Neuronal stem cell (in vitro differentiated cells): ENCODE measurements around the gene CLEC4C.

Source experiments
- DNase-seq: peaks from one replicate; pipeline ENCODE4 v3.0.0-alpha.2; 2013; ENCODE audit warnings: low spot score
- H2AFZ ChIP-seq: one replicate; pipeline ENCODE4 v1.6.1; 2013; ENCODE audit warnings: mild to moderate bottlenecking, low read length, inconsistent platforms
- H2AK5ac ChIP-seq: 2 replicates; pipeline ENCODE4 v1.6.1; 2013; ENCODE audit warnings: low read depth, mild to moderate bottlenecking, inconsistent platforms, low read length, moderate library complexity, mixed read lengths
- H2BK120ac ChIP-seq: 2 replicates; pipeline ENCODE4 v1.6.1; 2013; ENCODE audit warnings: low read depth, mild to moderate bottlenecking, inconsistent platforms, low read length, moderate library complexity, mixed read lengths
- H2BK12ac ChIP-seq: one replicate; pipeline ENCODE4 v1.6.1; 2013; ENCODE audit warnings: low read length, inconsistent platforms
- H2BK15ac ChIP-seq: 2 replicates; pipeline ENCODE4 v1.6.1; 2013; ENCODE audit warnings: mild to moderate bottlenecking, low read length, inconsistent platforms, mixed read lengths
- H2BK5ac ChIP-seq: one replicate; pipeline ENCODE4 v1.6.1; 2013; ENCODE audit warnings: inconsistent platforms, mild to moderate bottlenecking, low read length, moderate library complexity
- H3K14ac ChIP-seq: one replicate; pipeline ENCODE4 v1.6.1; 2013; ENCODE audit warnings: low read length, inconsistent platforms
- H3K18ac ChIP-seq: 2 replicates; pipeline ENCODE4 v1.6.1; 2013; ENCODE audit warnings: low read length, inconsistent platforms
- H3K23ac ChIP-seq: 2 replicates; pipeline ENCODE4 v1.6.1; 2013; ENCODE audit warnings: low read depth, mild to moderate bottlenecking, mixed read lengths, low read length, inconsistent platforms; ENCODE audit not compliant: poor library complexity
- H3K27ac ChIP-seq: replicated peaks from 3 replicates; pipeline ENCODE4 v1.5.1; 2013; ENCODE audit warnings: low read length, inconsistent platforms
- H3K27me3 ChIP-seq, 3 experiments: 2 replicates each; pipeline ENCODE4 v1.6.1; 2013; ENCODE audit warnings: low read length in 3 of 3, mild to moderate bottlenecking in 2 of 3, inconsistent platforms in 1 of 3, low read depth in 1 of 3, mixed read lengths in 1 of 3, moderate library complexity in 1 of 3; ENCODE audit not compliant: control insufficient read depth in 3 of 3, insufficient read depth in 3 of 3
- H3K36me3 ChIP-seq, 2 donors: replicated peaks in 1 of 2; 2 replicates each; pipeline ENCODE4 v1.6.1; 2013; ENCODE audit warnings: low read length in 2 of 2; ENCODE audit not compliant: control insufficient read depth in 2 of 2, insufficient read depth in 2 of 2
- H3K4ac ChIP-seq: 2 replicates; pipeline ENCODE4 v1.6.1; 2013; ENCODE audit warnings: inconsistent platforms, mild to moderate bottlenecking, low read length, moderate library complexity
- H3K4me1 ChIP-seq, 2 donors: 1 replicate in 1 of 2; 2 replicates in 1 of 2; pipeline ENCODE4 v1.6.1; 2013; ENCODE audit warnings: low read length in 2 of 2, low read depth in 1 of 2; ENCODE audit not compliant: control insufficient read depth in 2 of 2, insufficient read depth in 1 of 2
- H3K4me2 ChIP-seq: one replicate; pipeline ENCODE4 v1.6.1; 2013; ENCODE audit warnings: mild to moderate bottlenecking, low read length, inconsistent platforms; ENCODE audit not compliant: insufficient read depth, poor library complexity, severe bottlenecking
- H3K4me3 ChIP-seq, 2 donors: 2 replicates each; pipeline ENCODE4 v1.5.1; 2013; ENCODE audit warnings: low read length in 2 of 2, mild to moderate bottlenecking in 2 of 2, inconsistent platforms in 1 of 2, moderate library complexity in 1 of 2
- H3K79me1 ChIP-seq: one replicate; pipeline ENCODE4 v1.6.1; 2013; ENCODE audit warnings: low read depth, mild to moderate bottlenecking, inconsistent platforms, low read length, moderate library complexity
- H3K9ac ChIP-seq: one replicate; pipeline ENCODE4 v1.6.1; 2013; ENCODE audit warnings: mild to moderate bottlenecking, low read depth, low read length, inconsistent platforms; ENCODE audit not compliant: poor library complexity
- H3K9me3 ChIP-seq, 2 donors: replicated peaks in 1 of 2; 2 replicates each; pipeline versions ENCODE3 to v1.6.1; 2013; ENCODE audit warnings: low read length in 2 of 2, mild to moderate bottlenecking in 2 of 2, inconsistent platforms in 1 of 2, low read depth in 1 of 2, mixed read lengths in 1 of 2, moderate library complexity in 1 of 2; ENCODE audit not compliant: control insufficient read depth in 2 of 2, insufficient read depth in 1 of 2
- H4K8ac ChIP-seq: one replicate; pipeline ENCODE4 v1.6.1; 2013; ENCODE audit warnings: low read depth, mild to moderate bottlenecking, inconsistent platforms, low read length, moderate library complexity
- H4K91ac ChIP-seq: one replicate; pipeline ENCODE4 v1.6.1; 2013; ENCODE audit warnings: low read length, low read depth, mild to moderate bottlenecking, inconsistent platforms; ENCODE audit not compliant: poor library complexity
- WGBS, 2 donors: extraction: QIAGEN DNeasy Blood & Tissue Kit; methylation state at CpG; one replicate each; pipeline ENCODE4 v1.1.7; 2013; ENCODE audit warnings: missing lambda C conversion rate in 2 of 2, mixed read lengths in 1 of 2; ENCODE audit not compliant: insufficient read length in 2 of 2, insufficient replicate concordance in 1 of 2; ENCODE audit errors: extremely low coverage in 2 of 2; 5-methylcytosine and 5-hydroxymethylcytosine counted together

Gene CLEC4C

DNA sequence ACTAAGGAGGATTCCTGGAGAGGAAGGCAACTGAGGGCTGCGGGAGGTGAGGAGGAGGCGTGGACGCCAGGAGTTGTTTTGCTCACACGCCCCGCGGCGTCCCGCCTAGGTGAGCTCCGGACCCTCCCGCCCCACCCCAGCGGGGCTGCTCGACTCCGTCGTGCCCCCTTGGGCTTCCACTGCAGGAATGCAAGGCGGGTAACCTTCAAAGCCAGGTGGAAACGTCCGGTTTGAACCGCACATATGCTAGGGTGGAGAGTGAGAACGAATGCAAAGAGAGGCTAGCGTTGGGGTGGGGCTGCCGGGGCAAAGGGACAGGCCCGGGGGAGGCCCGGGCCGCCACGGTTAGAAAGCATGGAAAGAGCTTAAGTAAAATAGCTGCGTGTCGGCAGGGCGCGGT is 41.3 kb downstream of the CLEC4C start:
- no peak overlapping the region for H2BK120ac ChIP-seq
- WGBS, 2 donors = no CpG with 5 or more reads among the region's 29 CpGs

DNA sequence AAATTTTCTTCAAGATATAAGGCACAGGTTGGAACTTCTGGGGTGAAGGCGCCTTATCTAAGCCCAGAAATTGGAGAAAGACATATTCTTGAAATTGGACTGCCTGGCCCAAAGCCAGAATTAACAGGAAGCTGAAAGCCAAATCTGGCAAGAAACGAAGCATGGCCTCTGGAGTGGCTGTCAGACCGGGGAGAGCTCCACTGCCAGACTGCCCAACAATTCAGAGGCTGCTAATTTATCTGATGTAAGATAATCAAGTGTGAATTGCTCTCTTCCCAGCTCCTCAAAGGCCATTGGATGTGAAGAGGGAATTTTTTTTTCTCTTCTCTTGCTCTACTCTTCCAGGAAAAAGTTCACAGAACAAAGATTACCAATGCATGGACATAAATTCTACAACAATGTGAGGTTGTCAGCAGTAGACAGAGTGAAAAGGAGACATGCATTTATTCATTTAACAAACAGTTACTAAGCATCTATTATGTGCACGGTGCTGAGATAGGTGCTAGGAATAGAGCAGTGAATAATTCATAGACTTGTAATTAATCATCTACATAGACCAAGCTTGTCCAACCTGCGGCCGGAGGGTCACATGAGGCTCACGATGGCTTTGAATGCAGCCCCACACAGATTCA is 51.5 kb downstream of the CLEC4C start, which contains the start of gene GDF3:
Gene GDF3 (minus strand): TSS at position 210 of the 632 bp plus-strand sequence. CDS start 47 bp downstream, at position 163.
- Histone ChIP-seq H3K27ac (no peak within 1 kb of the TSS), H4K91ac (no peak within 1 kb of the TSS), H3K9me3 (no peaks in the 10 kb centered on the region), H3K23ac (no peak within 1 kb of the TSS), H3K18ac (no peak within 1 kb of the TSS), H2AK5ac (no peak within 1 kb of the TSS), H2BK120ac (no peak within 1 kb of the TSS), H3K4me2 (no peak within 1 kb of the TSS), H3K27me3 (no peaks in the 10 kb centered on the region), H3K4ac (no peak within 1 kb of the TSS), H3K9ac (no peak within 1 kb of the TSS), H2BK12ac (no peak within 1 kb of the TSS), H3K36me3 (no peaks in the 10 kb centered on the region), H2AFZ (no peak within 1 kb of the TSS), H2BK5ac (no peak within 1 kb of the TSS), H3K4me1 (no peaks in the 10 kb centered on the region), H3K14ac (no peak within 1 kb of the TSS), H2BK15ac (no peak within 1 kb of the TSS), H4K8ac (no peak within 1 kb of the TSS), H3K4me3 (no peak within 1 kb of the TSS), H3K79me1 (no peaks in the 10 kb centered on the region)
- no peak for DNase-seq
- no CpG with 5 or more reads among the region's 7 CpGs for WGBS, 2 donors

More for the DNA sequence above, 41.3 kb downstream of the CLEC4C start:
- Histone ChIP-seq H3K4me3 (no peak overlapping the region), H3K36me3 (no peaks in the 10 kb centered on the region), H4K91ac (no peak overlapping the region), H2BK15ac (no peak overlapping the region), H2AK5ac (no peak overlapping the region), H3K23ac (no peak overlapping the region), H3K14ac (no peak overlapping the region), H3K4me1 (no peaks in the 10 kb centered on the region), H3K9ac (no peak overlapping the region), H3K18ac (peak overlapping the region; percentile 35), H3K27me3 (no peaks in the 10 kb centered on the region), H3K27ac (no peak overlapping the region), H2AFZ (no peak overlapping the region), H3K4me2 (no peak overlapping the region), H3K9me3 (no peaks in the 10 kb centered on the region), H2BK12ac (no peak overlapping the region), H3K4ac (no peak overlapping the region), H3K79me1 (no peaks in the 10 kb centered on the region), H4K8ac (no peak overlapping the region), H2BK5ac (no peak overlapping the region)
- DNase-seq = no peak

DNA sequence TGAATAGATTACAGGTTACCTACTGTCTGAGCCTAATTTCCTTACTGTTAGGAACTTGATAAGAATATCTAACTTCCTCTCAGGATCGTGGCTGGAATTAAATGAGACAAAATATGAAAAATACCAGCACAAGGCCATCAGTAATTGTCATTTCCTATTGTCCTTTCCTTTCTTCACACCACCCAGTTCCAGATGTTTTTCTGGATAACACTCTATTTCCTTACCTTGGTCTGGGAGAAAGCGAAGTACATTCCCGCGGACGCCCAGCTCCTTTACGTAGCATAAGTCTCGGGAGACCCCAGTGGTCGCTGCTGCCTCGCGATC is 52.0 kb downstream of the CLEC4C start:
- H3K9ac ChIP-seq = no peak overlapping the region
- no peak overlapping the region for H3K23ac ChIP-seq
- no peak overlapping the region for H2AFZ ChIP-seq
- H3K14ac ChIP-seq = no peak overlapping the region
- no peaks in the 10 kb centered on the region for H3K27me3 ChIP-seq
- H2BK120ac ChIP-seq = no peak overlapping the region
- H4K91ac ChIP-seq = no peak overlapping the region
- H4K8ac ChIP-seq = no peak overlapping the region
- no peaks in the 10 kb centered on the region for H3K4me1 ChIP-seq
- no CpG with 5 or more reads among the region's 10 CpGs for WGBS, 2 donors
- H3K18ac ChIP-seq = no peak overlapping the region
- DNase-seq = no peak
- H2BK12ac ChIP-seq = no peak overlapping the region
- H3K4ac ChIP-seq = no peak overlapping the region
- no peak overlapping the region for H2BK15ac ChIP-seq
- H2BK5ac ChIP-seq = no peak overlapping the region
- no peak overlapping the region for H3K27ac ChIP-seq
- no peaks in the 10 kb centered on the region for H3K36me3 ChIP-seq
- H3K79me1 ChIP-seq = no peaks in the 10 kb centered on the region
- no peak overlapping the region for H3K4me2 ChIP-seq
- no peak overlapping the region for H3K4me3 ChIP-seq
- no peaks in the 10 kb centered on the region for H3K9me3 ChIP-seq
- H2AK5ac ChIP-seq = no peak overlapping the region

DNA sequence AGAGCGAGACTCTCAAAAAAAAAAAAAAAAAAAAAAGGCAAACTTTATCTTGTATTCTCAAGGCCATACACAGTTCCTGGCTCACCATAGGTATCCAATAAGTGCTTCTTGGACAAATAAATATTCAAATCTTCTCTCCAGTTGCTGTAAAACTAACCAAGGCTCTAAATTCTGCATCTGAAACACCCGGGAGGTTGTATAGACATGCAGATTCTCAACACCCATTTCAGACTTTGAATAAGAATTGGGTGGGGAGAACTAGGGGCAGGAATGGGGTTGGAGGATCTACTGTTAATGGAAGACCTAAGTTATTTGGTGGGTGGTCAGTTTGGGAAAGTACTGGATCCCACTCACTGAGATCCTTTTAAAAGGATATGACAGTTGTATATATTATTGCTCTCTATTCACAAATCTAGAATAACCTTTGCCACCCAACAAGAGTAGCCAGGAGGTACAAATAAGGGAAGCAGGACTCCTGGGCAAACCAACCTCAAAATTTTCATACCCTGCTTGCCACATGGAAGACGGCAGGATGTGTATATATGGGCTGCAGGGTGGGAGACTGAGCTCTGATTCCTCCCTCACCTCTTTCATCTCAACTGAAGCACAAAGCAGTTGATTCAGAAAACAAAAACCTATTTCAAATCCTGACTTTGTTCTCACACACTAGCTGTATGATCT is 52.5 kb downstream of the CLEC4C start:
- Histone ChIP-seq H2AFZ (no peak overlapping the region), H3K4me2 (no peak overlapping the region), H2BK15ac (no peak overlapping the region), H2AK5ac (no peak overlapping the region), H3K79me1 (no peaks in the 10 kb centered on the region), H3K14ac (no peak overlapping the region), H3K27me3 (no peaks in the 10 kb centered on the region), H4K91ac (no peak overlapping the region), H3K9me3 (no peaks in the 10 kb centered on the region), H3K27ac (no peak overlapping the region), H3K23ac (no peak overlapping the region), H4K8ac (no peak overlapping the region), H2BK12ac (no peak overlapping the region), H3K4me1 (no peaks in the 10 kb centered on the region), H3K4me3 (no peak overlapping the region), H3K9ac (no peak overlapping the region), H2BK5ac (no peak overlapping the region), H2BK120ac (no peak overlapping the region), H3K36me3 (no peaks in the 10 kb centered on the region), H3K18ac (no peak overlapping the region), H3K4ac (no peak overlapping the region)
- DNase-seq = no peak
- WGBS, 2 donors = no CpG with 5 or more reads among the region's 3 CpGs
